ENCODE results near the gene GNAQ.

The GNAQ gene

GRCh38 chr9:77806741-77807140, 224.9 kb downstream of the GNAQ start:
- TF ChIP-seq, protein P1, sequence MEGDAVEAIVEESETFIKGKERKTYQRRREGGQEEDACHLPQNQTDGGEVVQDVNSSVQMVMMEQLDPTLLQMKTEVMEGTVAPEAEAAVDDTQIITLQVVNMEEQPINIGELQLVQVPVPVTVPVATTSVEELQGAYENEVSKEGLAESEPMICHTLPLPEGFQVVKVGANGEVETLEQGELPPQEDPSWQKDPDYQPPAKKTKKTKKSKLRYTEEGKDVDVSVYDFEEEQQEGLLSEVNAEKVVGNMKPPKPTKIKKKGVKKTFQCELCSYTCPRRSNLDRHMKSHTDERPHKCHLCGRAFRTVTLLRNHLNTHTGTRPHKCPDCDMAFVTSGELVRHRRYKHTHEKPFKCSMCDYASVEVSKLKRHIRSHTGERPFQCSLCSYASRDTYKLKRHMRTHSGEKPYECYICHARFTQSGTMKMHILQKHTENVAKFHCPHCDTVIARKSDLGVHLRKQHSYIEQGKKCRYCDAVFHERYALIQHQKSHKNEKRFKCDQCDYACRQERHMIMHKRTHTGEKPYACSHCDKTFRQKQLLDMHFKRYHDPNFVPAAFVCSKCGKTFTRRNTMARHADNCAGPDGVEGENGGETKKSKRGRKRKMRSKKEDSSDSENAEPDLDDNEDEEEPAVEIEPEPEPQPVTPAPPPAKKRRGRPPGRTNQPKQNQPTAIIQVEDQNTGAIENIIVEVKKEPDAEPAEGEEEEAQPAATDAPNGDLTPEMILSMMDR (conservative IDR thresholded peaks at IDR 0.05; ENCODE audit: low read depth, low read length), result no peak
- no peak for DNase-seq (ENCODE audit: low read depth)
- H3K4me3 ChIP-seq (ENCODE audit: low read length), result no peak overlapping the region

DNA sequence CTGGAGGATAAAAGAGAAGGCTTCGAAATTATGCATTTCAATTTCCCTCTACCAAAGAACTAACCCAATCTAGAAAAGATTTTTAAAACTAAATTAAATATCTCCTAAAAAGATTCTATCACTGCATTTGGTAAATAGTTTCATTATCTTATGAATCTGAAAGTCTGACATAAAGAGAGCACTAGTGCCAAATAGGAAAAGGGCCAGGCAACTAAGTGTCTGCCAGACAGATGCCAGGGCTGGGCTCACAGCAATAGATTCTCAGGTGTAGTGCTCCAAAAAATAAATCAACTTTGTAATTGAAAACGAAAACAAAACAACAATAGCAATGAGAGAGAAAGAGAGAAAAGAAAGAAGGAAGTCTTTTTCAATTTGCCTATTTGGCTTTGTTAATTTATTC, 225.8 kb downstream of the GNAQ start:
- TF ChIP-seq, protein P1 (conservative IDR thresholded peaks at IDR 0.05; ENCODE audit: low read depth, low read length), result no peak
- no peak for DNase-seq (ENCODE audit: low read depth)

GRCh38 chr9:77803423-77803822, 228.2 kb downstream of the GNAQ start:
- TF ChIP-seq, protein P1 (conservative IDR thresholded peaks at IDR 0.05; ENCODE audit: low read depth, low read length), result no peak
- no peak for DNase-seq (ENCODE audit: low read depth)
- no peak overlapping the region for H3K4me3 ChIP-seq (ENCODE audit: low read length)

More for the DNA sequence above, 225.8 kb downstream of the GNAQ start:
- no peak overlapping the region for H3K4me3 ChIP-seq (ENCODE audit: low read length)

DNA sequence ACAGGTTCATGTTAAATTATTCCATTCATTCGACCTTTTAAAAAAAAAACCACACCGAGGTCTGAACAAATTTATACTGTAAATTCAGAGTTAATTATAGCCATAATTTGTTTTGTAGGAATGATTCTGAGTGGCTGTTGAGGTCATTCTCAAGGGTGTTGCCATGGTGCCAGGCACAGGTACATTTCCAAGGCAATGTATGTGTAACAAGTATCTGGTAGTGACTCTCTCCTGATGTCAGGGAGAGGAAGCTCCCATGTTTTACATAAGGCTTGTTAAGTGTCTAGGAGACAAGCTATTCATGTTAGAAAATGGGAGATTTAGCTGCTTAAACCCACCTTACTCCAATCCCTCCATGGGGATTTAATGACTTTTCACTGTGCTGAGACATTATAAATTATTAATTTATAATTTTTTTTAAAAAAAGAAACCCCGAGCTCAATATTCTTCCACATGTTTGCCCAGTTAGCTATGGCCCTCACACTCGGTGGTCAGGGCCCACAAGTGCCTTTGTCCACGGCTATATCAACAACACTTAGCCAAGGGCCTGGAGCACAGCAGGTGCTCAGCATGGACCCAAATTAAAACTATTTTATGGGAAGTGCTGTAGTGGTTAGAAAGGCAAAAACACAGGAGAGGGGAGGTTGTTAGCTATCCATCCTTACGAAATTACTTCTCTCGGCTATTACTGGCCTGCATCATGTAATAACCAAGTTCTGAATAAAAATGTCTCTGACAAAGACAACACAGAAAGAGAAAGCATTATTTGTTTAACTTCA, 228.9 kb downstream of the GNAQ start:
- no peak overlapping the region for H3K4me3 ChIP-seq (ENCODE audit: low read length)
- TF ChIP-seq, protein P1 (conservative IDR thresholded peaks at IDR 0.05; ENCODE audit: low read depth, low read length), result no peak
- no peak for DNase-seq (ENCODE audit: low read depth)

GRCh38 chr9:77802064-77802463, 229.5 kb downstream of the GNAQ start:
- TF ChIP-seq, protein P1 (conservative IDR thresholded peaks at IDR 0.05; ENCODE audit: low read depth, low read length), result no peak
- no peak for DNase-seq (ENCODE audit: low read depth)

DNA sequence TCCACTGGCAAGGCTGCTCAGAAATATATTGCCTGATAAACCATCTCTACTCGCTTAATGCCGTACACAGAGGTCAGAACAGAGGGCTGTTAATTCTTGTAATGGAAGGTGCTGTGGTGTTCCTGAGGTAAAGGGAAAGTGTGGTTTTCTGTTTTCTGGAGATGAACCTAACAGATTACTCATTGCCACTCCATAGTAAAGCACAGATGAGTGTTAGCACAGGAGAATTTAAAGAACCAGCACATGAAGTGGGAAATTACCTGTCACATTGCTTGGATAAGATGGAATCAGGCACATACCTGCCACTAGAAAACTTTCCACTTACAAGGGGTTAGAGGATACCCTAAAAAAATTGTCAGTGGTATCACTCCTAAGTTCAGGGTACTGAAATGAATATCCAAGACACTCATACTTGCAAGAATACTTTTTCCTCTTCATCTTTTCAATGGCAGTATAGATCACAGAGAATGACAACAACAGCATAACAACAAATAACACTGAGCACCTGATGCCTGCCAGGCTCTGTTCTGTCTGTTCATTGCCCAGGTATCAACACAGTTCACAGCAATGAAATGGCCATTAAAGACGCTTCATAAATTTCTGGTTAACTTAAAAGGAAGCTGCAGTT, 230.6 kb downstream of the GNAQ start:
- DNase-seq (ENCODE audit: low read depth), result no peak
- no peak overlapping the region for H3K4me3 ChIP-seq (ENCODE audit: low read length)
- TF ChIP-seq, protein P1 (conservative IDR thresholded peaks at IDR 0.05; ENCODE audit: low read depth, low read length), result no peak

More at GRCh38 chr9:77802064-77802463, 229.5 kb downstream of the GNAQ start:
- H3K4me3 ChIP-seq (ENCODE audit: low read length), result no peak overlapping the region

- H3K4me3 ChIP-seq (ENCODE audit: low read length), result no peak overlapping the region
- TF ChIP-seq, protein P1 (conservative IDR thresholded peaks at IDR 0.05; ENCODE audit: low read depth, low read length), result no peak
- no peak for DNase-seq (ENCODE audit: low read depth)
Observed at GRCh38 chr9:77798140-77798539, 233.5 kb downstream of the GNAQ start.
